RWPE1 (cell line): ENCODE measurements around the gene ACOX3.
"Not testable (repeated sequence)": the region's sequence is repeated elsewhere in the genome, so short reads cannot be mapped to it uniquely, and the experiment has no call there.

Source experiments
- CTCF ChIA-PET: fragments of 350-600 bp; sonication (Branson Sonifier 250); formaldehyde crosslinking; extraction: SDS; loops from one replicate; lab custom pipeline; 2021; lab: Yijun Ruan, JAX
- POLR2A ChIA-PET: fragments of 400-600 bp; formaldehyde crosslinking; extraction: SDS; loops from one replicate; lab custom pipeline; 2020; ENCODE audit warnings: antibody characterized with exemption; ENCODE audit not compliant: low non-redundant PET; lab: Yijun Ruan, JAX
- DNase-seq: peaks from one replicate; pipeline ENCODE4 v3.0.0; 2012; ENCODE audit warnings: low spot score
- H3K27ac ChIP-seq: fragments of 450-650 bp; 2 replicates; pipeline ENCODE4 v1.5.1; 2017
- CTCF ChIP-seq: fragments of 450-650 bp; conservative IDR thresholded peaks from 2 replicates; pipeline ENCODE4 v1.5.1; 2017; ENCODE audit warnings: low read depth, mild to moderate bottlenecking

The ACOX3 gene

GRCh38 chr4:8388528-8388870, 52.0 kb downstream of the ACOX3 start:
- CTCF ChIA-PET = no interaction called here
- no peak for DNase-seq
- H3K27ac ChIP-seq = no peak overlapping the region
- POLR2A ChIA-PET = no interaction called here
- TF ChIP-seq CTCF = no peak

DNA sequence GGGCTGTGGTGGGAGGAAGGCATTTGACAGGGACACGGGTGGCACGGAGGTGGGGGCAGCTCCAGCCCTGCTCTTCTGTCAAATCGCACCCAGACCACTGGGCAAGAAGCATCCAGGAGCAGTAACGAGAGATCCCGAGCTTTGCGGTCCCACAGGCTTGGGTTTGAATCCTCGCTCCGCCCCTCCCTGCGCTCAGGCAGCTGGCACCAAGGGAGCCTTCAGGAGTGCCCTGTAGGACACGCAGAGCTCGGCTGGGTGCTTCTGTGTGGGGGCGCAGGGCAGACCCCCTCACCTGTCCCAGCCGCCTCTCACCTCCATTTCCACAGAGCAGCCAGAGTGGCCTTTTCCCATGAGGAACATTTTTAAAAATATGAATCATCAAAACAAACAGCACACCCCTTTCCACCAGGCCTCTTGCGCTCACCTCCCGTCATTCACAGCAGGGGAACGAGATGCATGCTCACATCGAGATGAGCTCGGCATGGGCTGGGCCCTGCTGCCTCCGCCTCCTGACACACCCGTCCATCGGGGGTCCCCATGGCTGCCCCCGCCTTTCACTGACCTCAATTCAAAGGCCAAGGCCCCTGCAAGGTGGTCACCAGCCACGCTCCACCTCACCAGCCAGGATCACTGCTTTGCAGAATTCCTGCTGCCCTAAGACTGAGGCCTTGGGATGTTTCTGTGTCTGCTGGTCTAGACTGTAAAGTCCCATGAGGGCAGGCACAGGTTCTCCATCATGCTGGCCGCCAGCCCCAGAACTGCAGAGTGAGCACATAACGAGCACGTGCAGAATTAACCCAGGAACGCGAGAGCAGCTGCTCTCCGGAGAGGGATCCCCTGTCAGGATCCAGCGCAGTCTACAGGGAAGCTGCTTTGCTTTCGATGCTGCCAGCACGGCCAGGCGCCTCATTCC, 52.7 kb downstream of the ACOX3 start:
- no peak for TF ChIP-seq CTCF
- POLR2A ChIA-PET = no interaction called here
- CTCF ChIA-PET = no interaction called here

GRCh38 chr4:8387194-8387593, 53.3 kb downstream of the ACOX3 start:
- no peak overlapping the region for H3K27ac ChIP-seq
- no peak for TF ChIP-seq CTCF
- no peak for DNase-seq
- ChIA-PET CTCF (no interaction called here), POLR2A (no interaction called here)

More for the DNA sequence above, 52.7 kb downstream of the ACOX3 start:
- H3K27ac ChIP-seq = no peak overlapping the region
- peak; percentile 16 for DNase-seq

DNA sequence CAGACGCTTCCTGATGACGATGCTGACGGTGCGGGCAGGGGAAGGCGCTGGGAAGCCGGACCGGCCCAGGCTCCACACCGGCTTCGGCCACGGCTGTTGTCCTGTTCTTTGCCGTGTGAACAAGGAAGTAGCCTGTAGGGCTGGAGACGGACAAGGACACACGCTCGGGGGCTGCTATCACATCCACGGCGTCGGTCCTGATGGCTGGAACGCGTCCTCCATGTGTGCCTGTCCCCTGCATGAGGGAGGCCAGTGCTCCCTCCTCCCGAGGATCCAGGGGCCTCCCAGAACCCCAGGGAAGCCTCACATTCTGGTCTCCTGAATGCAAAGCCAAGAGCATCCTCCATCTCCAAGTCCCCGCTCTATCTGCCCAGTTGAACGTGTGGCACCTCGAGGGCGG, 53.8 kb downstream of the ACOX3 start:
- no peak for TF ChIP-seq CTCF
- DNase-seq = no peak
- CTCF ChIA-PET = no interaction called here
- POLR2A ChIA-PET = interaction anchor here (0.7 kb wide), 1 partner anchor 40 kb away, joined by 4 read pairs; no protein-coding TSS in a partner anchor
- no peak overlapping the region for H3K27ac ChIP-seq

DNA sequence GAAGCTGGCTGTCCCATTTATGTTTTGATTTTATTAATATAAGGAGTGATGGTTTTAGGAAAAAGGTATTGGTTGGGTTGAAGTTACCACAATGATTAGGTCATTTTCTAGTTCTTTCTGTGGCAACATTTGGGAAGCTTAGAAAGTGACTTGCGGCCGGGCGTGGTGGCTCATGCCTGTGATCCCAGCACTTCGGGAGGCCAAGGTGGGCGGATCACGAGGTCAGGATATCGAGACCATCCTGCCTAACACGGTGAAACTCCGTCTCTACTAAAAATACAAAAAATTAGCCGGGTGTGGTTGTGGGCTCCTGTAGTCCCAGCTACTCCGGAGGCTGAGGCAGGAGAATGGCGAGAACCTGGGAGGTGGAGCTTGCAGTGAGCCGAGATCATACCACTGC, 54.4 kb downstream of the ACOX3 start:
- DNase-seq, H3K27ac ChIP-seq: not testable (repeated sequence)
- POLR2A ChIA-PET = interaction anchor here (0.7 kb wide), 1 partner anchor 39 kb away, joined by 4 read pairs; no protein-coding TSS in a partner anchor
- CTCF ChIA-PET = interaction anchor here (0.7 kb wide), 1 partner anchor 209 kb away, joined by 4 read pairs; no protein-coding TSS in a partner anchor

- H3K27ac ChIP-seq = no peak overlapping the region
- ChIA-PET CTCF (interaction anchor here (0.7 kb wide), 1 partner anchor 209 kb away, joined by 4 read pairs; no protein-coding TSS in a partner anchor), POLR2A (no interaction called here)
- TF ChIP-seq CTCF = no peak
- no peak for DNase-seq
Observed at GRCh38 chr4:8385611-8386010, 54.9 kb downstream of the ACOX3 start.

- no peak overlapping the region for H3K27ac ChIP-seq
- ChIA-PET POLR2A (no interaction called here), CTCF (no interaction called here)
- DNase-seq = no peak
- no peak for TF ChIP-seq CTCF
Observed at GRCh38 chr4:8385106-8385505, 55.4 kb downstream of the ACOX3 start.
